ENCODE measurements around the gene PIK3CD. TPM values are rescaled to one million over a fixed set of nuclear protein-coding genes. Genes with fewer than 3 reads are reported as not detected.

The PIK3CD gene
- total and polyA plus RNA-seq, 2 experiments from 2014 or later, result 6.6 to 32.1 TPM

- Mint-ChIP-seq H3K4me3 (no peak overlapping the region), H3K36me3 (ENCODE audit: low read depth) (no peaks in the 10 kb centered on the region), H3K4me1 (no peaks in the 10 kb centered on the region; the same call in 2 of the 3 replicates), H3K27ac (no peak overlapping the region), H3K27me3 (ENCODE audit: insufficient read depth, low read depth, poor library complexity) (peaks cover 9% of the 10 kb centered on the region), H3K9me3 (no peaks in the 10 kb centered on the region)
- no peaks in the 10 kb centered on the region for H3K4me1 ChIP-seq (ENCODE audit: insufficient read depth)
- no peak overlapping the region for H2AFZ ChIP-seq
- no peaks in the 10 kb centered on the region for H3K27me3 ChIP-seq (ENCODE audit: insufficient read depth)
- H4K20me1 ChIP-seq (replicated peaks; ENCODE audit: insufficient read depth), result no peaks in the 10 kb centered on the region
- TF ChIP-seq STAT1 (IDR thresholded peaks at IDR 0.05; ENCODE audit: unreplicated experiment), result no peak
- no peak for TF ChIP-seq POLR2AphosphoS5 (IDR thresholded peaks at IDR 0.05; ENCODE audit: low read depth)
- no peak for TF ChIP-seq ETS1 (IDR thresholded peaks at IDR 0.05)
- TF ChIP-seq CTCF (conservative IDR thresholded peaks at IDR 0.05; ENCODE audit: low read depth in 2 of 2), result no peak
- no peak for TF ChIP-seq CREB1 (CRISPR knock-in tag; IDR thresholded peaks at IDR 0.05; ENCODE audit: low read depth)
- TF ChIP-seq REST (IDR thresholded peaks at IDR 0.05; ENCODE audit: unreplicated experiment), result no peak
- TF ChIP-seq ZNF331 (CRISPR knock-in tag; IDR thresholded peaks at IDR 0.05; ENCODE audit: low read depth), result no peak
- no peak for TF ChIP-seq EZH2phosphoT487 (IDR thresholded peaks at IDR 0.05; ENCODE audit: unreplicated experiment)
- TF ChIP-seq EZH2 (IDR thresholded peaks at IDR 0.05; ENCODE audit: low read depth, unreplicated experiment), result no peak
- TF ChIP-seq ZNF462 (CRISPR knock-in tag; IDR thresholded peaks at IDR 0.05), result no peak
- no peak for TF ChIP-seq JUNB (IDR thresholded peaks at IDR 0.05; ENCODE audit: unreplicated experiment)
- TF ChIP-seq ZNF114 (CRISPR knock-in tag; IDR thresholded peaks at IDR 0.05), result no peak
- no peak for TF ChIP-seq NANOG (IDR thresholded peaks at IDR 0.05; ENCODE audit: borderline replicate concordance)
- H3K36me3 ChIP-seq (ENCODE audit: insufficient read depth), result no peaks in the 10 kb centered on the region
- no peak overlapping the region for H3K4me3 ChIP-seq
- DNase-seq (ENCODE audit: low spot score) (no peak), ATAC-seq (no peak)
- no peak overlapping the region for H3K27ac ChIP-seq (ENCODE audit: low read depth)
- no peaks in the 10 kb centered on the region for H3K79me2 ChIP-seq (replicated peaks; ENCODE audit: insufficient read depth)
- no peaks in the 10 kb centered on the region for H3F3A ChIP-seq (replicated peaks; ENCODE audit: low read depth)
- H3K4me2 ChIP-seq, result no peak overlapping the region
- H3K9me2 ChIP-seq (ENCODE audit: insufficient read depth), result no peaks in the 10 kb centered on the region
Observed at GRCh38 chr1:9671377-9672140, 20.0 kb downstream of the PIK3CD start.
